Cardiac muscle cell (in vitro differentiated cells and primary cell): ENCODE measurements around the gene TGFBR1. TPM values are rescaled to one million over a fixed set of nuclear protein-coding genes. Genes with fewer than 3 reads are reported as not detected.
"Not testable (repeated sequence)": the region's sequence is repeated elsewhere in the genome, so short reads cannot be mapped to it uniquely, and the experiment has no call there.

Source experiments
- DNase-seq, 2 donors: peaks; one replicate each; pipeline versions ENCODE4 v3.0.0 to v3.0.0-alpha.2; 2010 to 2017; ENCODE audit warnings: low read depth in 1 of 2, low spot score in 1 of 2
- H3K27ac ChIP-seq: fragments of 200-600 bp; sonication (generic); 2 replicates; pipeline ENCODE4 v1.5.1; 2016
- H3K27me3 ChIP-seq: fragments of 200-600 bp; sonication (generic); 2 replicates; pipeline ENCODE4 v1.6.0; 2016; ENCODE audit warnings: control low read depth
- H3K36me3 ChIP-seq: fragments of 200-600 bp; sonication (generic); 2 replicates; pipeline ENCODE4 v1.5.1; 2016; ENCODE audit warnings: control low read depth
- H3K4me1 ChIP-seq: fragments of 200-600 bp; sonication (generic); 2 replicates; pipeline ENCODE4 v1.8.1; 2017; ENCODE audit warnings: low read depth, mild to moderate bottlenecking, mixed run types
- H3K4me3 ChIP-seq: fragments of 200-600 bp; sonication (generic); 2 replicates; pipeline ENCODE4 v1.5.1; 2016; ENCODE audit warnings: mild to moderate bottlenecking
- H3K9me3 ChIP-seq: fragments of 200-600 bp; sonication (generic); 2 replicates; pipeline ENCODE4 v1.5.1; 2017; ENCODE audit warnings: low read depth, mild to moderate bottlenecking, control low read depth
- polyA plus RNA-seq: library from polyadenylated mRNA; unstranded; fragments of >200 nt; fragmentation: Nextera tagmentation; extraction: Ambion mirVana; gene quantifications from 2 replicates; pipeline ENCODE4 v1.2.1, GENCODE V29; 2016
- total RNA-seq: library from RNA; depleted of rRNA; stranded (reverse); fragments of >200 nt; gene quantifications from 2 replicates; pipeline ENCODE4 v1.2.3, GENCODE V29; 2016
- TF ChIP-seq, protein P1 (sequence below): IDR thresholded peaks from 2 replicates; pipeline ENCODE4 v1.5.1; 2012; ENCODE audit warnings: low read depth, mild to moderate bottlenecking, low read length

The TGFBR1 gene
- total and polyA plus RNA-seq, 2 experiments from 2014 or later = 11.1 to 17.2 TPM

DNA sequence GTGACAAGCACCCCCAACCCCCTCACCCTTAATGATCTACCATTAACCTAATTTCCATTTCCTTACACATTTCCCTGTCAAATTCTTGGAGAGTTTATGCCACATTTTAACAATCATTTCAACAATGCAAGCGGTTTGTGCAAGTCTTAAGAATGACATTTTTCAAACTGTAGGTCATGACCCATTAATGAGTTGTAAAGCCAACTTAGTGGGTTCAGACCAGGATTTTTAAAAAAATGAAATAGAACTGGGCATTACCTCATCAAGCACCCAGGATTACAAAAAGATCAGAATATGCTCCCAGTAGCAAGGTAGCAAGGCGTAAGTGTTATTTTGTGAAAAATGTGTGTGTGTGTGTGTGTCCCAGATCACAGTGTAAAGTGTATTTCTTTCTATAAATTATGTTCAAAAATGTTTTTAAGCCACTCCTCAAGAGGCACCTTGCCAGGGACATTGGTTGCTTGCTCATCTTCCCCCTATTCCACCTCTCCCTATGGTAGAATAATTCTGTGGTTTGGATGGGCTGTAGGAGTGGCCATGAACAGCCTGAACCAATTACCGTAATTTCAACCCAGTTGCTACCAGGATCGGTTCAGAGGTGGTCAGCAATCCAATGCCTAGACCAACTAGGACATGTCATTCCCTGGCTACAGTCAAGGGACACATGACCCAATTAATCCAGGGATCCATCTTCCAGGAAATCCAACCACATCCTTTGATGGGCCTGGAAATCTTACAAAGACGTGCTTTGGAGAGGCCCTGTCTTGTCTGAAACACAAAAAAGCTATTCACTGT lies 14.4 kb upstream of the TGFBR1 start:
- Histone ChIP-seq H3K9me3 (peaks cover 4% of the 10 kb centered on the region), H3K4me3 (no peak overlapping the region), H3K4me1 (no peaks in the 10 kb centered on the region), H3K36me3 (no peaks in the 10 kb centered on the region), H3K27me3 (no peaks in the 10 kb centered on the region), H3K27ac (no peak overlapping the region)
- DNase-seq = no peak
- TF ChIP-seq, protein P1, sequence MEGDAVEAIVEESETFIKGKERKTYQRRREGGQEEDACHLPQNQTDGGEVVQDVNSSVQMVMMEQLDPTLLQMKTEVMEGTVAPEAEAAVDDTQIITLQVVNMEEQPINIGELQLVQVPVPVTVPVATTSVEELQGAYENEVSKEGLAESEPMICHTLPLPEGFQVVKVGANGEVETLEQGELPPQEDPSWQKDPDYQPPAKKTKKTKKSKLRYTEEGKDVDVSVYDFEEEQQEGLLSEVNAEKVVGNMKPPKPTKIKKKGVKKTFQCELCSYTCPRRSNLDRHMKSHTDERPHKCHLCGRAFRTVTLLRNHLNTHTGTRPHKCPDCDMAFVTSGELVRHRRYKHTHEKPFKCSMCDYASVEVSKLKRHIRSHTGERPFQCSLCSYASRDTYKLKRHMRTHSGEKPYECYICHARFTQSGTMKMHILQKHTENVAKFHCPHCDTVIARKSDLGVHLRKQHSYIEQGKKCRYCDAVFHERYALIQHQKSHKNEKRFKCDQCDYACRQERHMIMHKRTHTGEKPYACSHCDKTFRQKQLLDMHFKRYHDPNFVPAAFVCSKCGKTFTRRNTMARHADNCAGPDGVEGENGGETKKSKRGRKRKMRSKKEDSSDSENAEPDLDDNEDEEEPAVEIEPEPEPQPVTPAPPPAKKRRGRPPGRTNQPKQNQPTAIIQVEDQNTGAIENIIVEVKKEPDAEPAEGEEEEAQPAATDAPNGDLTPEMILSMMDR = no peak

DNA sequence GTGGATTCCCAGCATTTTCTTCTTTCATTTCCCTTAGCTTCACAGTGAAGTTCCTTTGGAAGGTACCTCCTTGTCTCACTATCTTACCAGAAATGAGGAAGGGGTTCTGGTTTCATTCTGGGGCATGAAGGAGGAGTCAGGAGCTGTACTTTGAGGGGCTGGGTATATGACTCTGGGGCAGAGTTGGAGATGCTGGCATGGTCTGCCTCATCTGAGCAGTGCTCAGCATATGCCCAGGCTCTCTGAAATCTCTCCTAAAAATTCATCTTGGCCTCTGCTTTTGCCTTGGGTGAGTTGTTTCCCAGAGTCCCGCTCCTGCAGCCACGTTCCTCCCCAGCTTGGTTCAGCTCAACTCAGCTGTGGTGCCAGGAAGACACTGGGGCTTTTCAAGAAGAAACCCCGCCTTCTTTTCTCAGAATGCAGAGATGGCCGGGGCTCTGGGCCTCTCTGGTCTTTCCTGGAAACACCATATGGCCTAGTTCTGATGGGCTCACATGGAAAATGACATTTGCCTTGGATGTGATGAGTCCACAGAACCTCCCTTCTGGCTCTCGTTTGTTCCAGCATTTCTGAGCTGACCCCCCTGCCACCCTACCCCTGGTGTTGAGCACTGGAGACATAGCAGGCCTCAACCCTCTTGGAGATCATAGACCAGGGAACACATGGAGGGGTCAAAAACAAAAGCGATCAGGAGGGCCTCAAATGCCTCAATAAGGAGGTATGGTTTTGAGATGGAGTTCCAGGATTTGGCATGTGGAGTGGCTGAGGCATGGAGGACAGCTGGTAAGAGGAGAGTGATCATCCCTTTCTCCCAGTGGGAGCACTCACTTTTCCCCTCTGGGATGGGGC lies 12.0 kb upstream of the TGFBR1 start:
- Histone ChIP-seq H3K4me3 (no peak overlapping the region), H3K27ac (no peak overlapping the region), H3K9me3 (peaks cover 4% of the 10 kb centered on the region), H3K4me1 (no peaks in the 10 kb centered on the region), H3K36me3 (no peaks in the 10 kb centered on the region), H3K27me3 (no peaks in the 10 kb centered on the region)
- TF ChIP-seq, protein P1 = no peak
- DNase-seq = no peak

DNA sequence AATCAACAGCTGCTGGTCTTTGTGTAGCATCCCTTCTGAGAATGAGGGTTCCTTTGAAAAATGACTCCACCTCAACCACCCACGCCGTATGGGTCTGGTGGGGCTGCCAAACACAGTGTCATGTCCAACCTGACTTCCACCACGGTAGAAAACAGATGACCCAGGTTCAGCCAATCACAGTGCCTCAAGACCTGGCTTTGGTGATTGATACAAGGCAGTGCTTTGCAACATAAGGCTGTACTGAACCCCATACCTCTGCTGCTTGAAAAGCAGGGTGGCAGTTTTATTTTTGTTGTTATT lies 11.5 kb upstream of the TGFBR1 start:
- Histone ChIP-seq H3K4me3 (no peak overlapping the region), H3K27ac (no peak overlapping the region), H3K36me3 (no peaks in the 10 kb centered on the region), H3K4me1 (no peaks in the 10 kb centered on the region), H3K27me3 (no peaks in the 10 kb centered on the region), H3K9me3 (peaks cover 4% of the 10 kb centered on the region)
- TF ChIP-seq, protein P1 = no peak
- no peak for DNase-seq

DNA sequence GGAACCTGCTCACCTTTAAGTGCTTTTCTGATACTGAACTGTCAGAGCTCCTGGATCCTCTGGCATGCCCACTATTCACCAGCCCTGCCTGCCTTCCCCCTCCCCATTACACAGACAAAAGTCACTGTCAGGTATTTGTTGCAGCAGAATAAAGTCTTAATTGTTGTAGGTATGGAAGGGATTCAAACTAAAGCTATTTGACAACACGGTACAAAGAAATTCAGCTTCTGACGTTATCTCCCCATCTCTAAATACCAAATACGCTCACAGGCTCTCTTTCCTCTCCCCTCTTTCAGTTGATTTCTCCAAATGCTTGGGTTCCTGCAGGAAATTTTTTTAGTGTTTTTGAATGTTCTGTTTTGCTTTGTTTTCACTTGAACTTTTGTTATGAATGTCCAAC lies 9.3 kb upstream of the TGFBR1 start:
- no peaks in the 10 kb centered on the region for H3K4me1 ChIP-seq
- TF ChIP-seq, protein P1 = no peak
- no peaks in the 10 kb centered on the region for H3K27me3 ChIP-seq
- no peak overlapping the region for H3K27ac ChIP-seq
- DNase-seq = no peak
- no peak overlapping the region for H3K4me3 ChIP-seq
- no peaks in the 10 kb centered on the region for H3K9me3 ChIP-seq
- no peaks in the 10 kb centered on the region for H3K36me3 ChIP-seq

DNA sequence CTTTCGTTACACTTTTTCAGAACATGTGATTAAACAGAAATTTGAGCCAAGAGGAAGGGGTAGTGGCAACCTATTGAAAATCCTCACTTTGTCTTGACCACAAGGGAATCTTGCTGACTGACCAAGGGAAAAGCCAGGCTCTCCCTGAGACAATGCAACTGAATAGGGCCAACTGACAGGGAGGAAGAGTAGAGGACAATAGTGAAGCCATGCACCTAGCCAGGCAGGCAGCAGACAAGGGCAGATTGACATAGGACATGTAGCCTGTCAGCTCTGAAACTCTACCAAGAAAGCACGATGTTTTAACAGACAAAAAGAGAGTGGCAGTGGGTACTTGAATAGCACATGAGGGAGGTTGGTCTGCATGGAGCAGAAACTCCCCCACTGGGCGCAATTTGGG lies 8.5 kb upstream of the TGFBR1 start:
- H3K4me3 ChIP-seq = no peak overlapping the region
- TF ChIP-seq, protein P1 = no peak
- no peak for DNase-seq

DNA sequence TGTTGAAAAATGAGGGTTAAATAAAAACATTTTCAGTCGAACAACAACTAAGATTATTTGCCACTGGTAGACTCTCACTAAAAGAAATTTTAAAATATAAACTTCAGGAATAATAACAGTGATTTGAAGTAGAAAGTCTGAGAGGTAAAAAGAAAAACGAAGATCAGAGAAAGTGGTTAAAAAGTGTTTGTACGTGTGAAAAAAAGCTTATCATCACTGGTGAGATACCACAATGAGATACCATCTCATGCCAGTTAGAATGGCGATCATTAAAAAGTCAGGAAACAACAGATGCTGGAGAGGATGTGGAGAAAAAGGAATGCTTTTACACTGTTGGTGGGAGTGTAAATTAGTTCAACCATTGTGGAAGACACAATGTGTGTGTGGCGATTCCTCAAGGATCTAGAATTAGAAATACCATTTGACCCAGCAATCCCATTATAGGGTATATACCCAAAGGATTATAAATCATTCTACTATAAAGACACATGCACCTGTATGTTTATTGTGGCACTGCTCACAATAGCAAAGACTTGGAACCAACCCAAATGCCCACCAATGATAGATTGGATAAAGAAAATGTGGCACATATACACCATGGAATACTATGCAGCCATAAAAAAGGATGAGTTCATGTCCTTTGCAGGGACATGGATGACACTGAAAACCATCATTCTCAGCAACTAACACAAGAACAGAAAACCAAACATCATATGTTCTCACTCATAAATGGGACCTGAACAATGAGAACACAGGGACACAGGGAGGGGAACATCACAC lies 4.9 kb upstream of the TGFBR1 start:
- not testable (repeated sequence) for H3K4me1 ChIP-seq, H3K4me3 ChIP-seq

More for the DNA sequence above, 8.5 kb upstream of the TGFBR1 start:
- no peak overlapping the region for H3K27ac ChIP-seq
- H3K36me3 ChIP-seq = no peaks in the 10 kb centered on the region
- no peaks in the 10 kb centered on the region for H3K9me3 ChIP-seq
- H3K4me1 ChIP-seq = no peaks in the 10 kb centered on the region
- no peaks in the 10 kb centered on the region for H3K27me3 ChIP-seq

More for the DNA sequence above, 4.9 kb upstream of the TGFBR1 start:
- DNase-seq, H3K9me3 ChIP-seq, H3K36me3 ChIP-seq, H3K27ac ChIP-seq, H3K27me3 ChIP-seq: not testable (repeated sequence)
